HEK293T (cell line): Measurements from ENCODE around the gene PIGW.

Source experiments
- ARNT ChIP-seq: fragments of 450-650 bp; IDR thresholded peaks from 2 replicates; pipeline ENCODE4 v1.6.1; 2017; ENCODE audit warnings: mild to moderate bottlenecking
- ELF4 ChIP-seq: fragments of 450-650 bp; IDR thresholded peaks from 2 replicates; pipeline ENCODE4 v1.6.1; 2017; ENCODE audit warnings: antibody characterized with exemption
- FOXA1 ChIP-seq: fragments of 450-650 bp; IDR thresholded peaks from 2 replicates; pipeline ENCODE4 v1.6.1; 2016; ENCODE audit warnings: mild to moderate bottlenecking
- FOXK2 ChIP-seq: fragments of 450-650 bp; IDR thresholded peaks from 2 replicates; pipeline ENCODE4 v1.6.1; 2016; ENCODE audit warnings: mild to moderate bottlenecking
- FOXM1 ChIP-seq: fragments of 450-650 bp; IDR thresholded peaks from 2 replicates; pipeline ENCODE4 v1.6.1; 2017; ENCODE audit warnings: mild to moderate bottlenecking, borderline replicate concordance
- LEF1 ChIP-seq: fragments of 450-650 bp; IDR thresholded peaks from 2 replicates; pipeline ENCODE4 v1.6.1; 2017; ENCODE audit warnings: mild to moderate bottlenecking, borderline replicate concordance
- NFRKB ChIP-seq: fragments of 450-650 bp; IDR thresholded peaks from 2 replicates; pipeline ENCODE4 v1.6.1; 2016; ENCODE audit warnings: mild to moderate bottlenecking, moderate library complexity
- SP1 ChIP-seq: fragments of 450-650 bp; IDR thresholded peaks from 2 replicates; pipeline ENCODE4 v1.6.1; 2017
- SUZ12 ChIP-seq: fragments of 450-650 bp; IDR thresholded peaks from 2 replicates; pipeline ENCODE4 v1.6.1; 2016; ENCODE audit warnings: mild to moderate bottlenecking
- TARDBP ChIP-seq: fragments of 450-650 bp; IDR thresholded peaks from 2 replicates; pipeline ENCODE4 v1.6.1; 2016
- ZNF384 ChIP-seq: fragments of 450-650 bp; IDR thresholded peaks from 2 replicates; pipeline ENCODE4 v1.6.1; 2016

- TF ChIP-seq FOXM1: no peak
- TF ChIP-seq NFRKB: no peak
- no peak for TF ChIP-seq FOXK2
- no peak for TF ChIP-seq FOXA1
- TF ChIP-seq SP1: no peak
- TF ChIP-seq ARNT: no peak
- no peak for TF ChIP-seq LEF1
- TF ChIP-seq ZNF384: no peak
- TF ChIP-seq SUZ12: no peak
- TF ChIP-seq ELF4: no peak
- TF ChIP-seq TARDBP: no peak
Observed at GRCh38 chr17:36510636-36511035, 24.2 kb upstream of the PIGW start.
